Smooth muscle cell (in vitro differentiated cells): ENCODE measurements around the gene PVRIG. TPM values are rescaled to one million over a fixed set of nuclear protein-coding genes. Genes with fewer than 3 reads are reported as not detected.

Source experiments
- DNase-seq: peaks from one replicate; lab custom pipeline; 2025; ENCODE audit not compliant: unreplicated experiment; lab: John Stamatoyannopoulos, UW
- H2AFZ ChIP-seq: fragments of 200-600 bp; sonication (generic); 2 replicates; pipeline ENCODE4 v1.6.0; 2016; ENCODE audit warnings: antibody characterized with exemption, low read depth, mild to moderate bottlenecking
- H3F3A ChIP-seq: fragments of 200-600 bp; sonication (generic); 2 replicates; pipeline ENCODE4 v1.6.0; 2017; ENCODE audit warnings: antibody characterized with exemption, low read depth
- H3K27ac ChIP-seq: fragments of 200-600 bp; sonication (generic); 2 replicates; pipeline ENCODE4 v1.5.1; 2016; ENCODE audit warnings: low read depth, mild to moderate bottlenecking
- H3K27me3 ChIP-seq: fragments of 200-600 bp; sonication (generic); 2 replicates; pipeline ENCODE4 v1.6.1; 2016; ENCODE audit warnings: low read depth, mild to moderate bottlenecking
- H3K36me3 ChIP-seq: fragments of 200-600 bp; sonication (generic); 2 replicates; pipeline ENCODE4 v1.5.1; 2016; ENCODE audit warnings: low read depth
- H3K4me1 ChIP-seq: fragments of 200-600 bp; sonication (generic); 2 replicates; pipeline ENCODE4 v1.5.1; 2016; ENCODE audit warnings: low read depth
- H3K4me2 ChIP-seq: fragments of 200-600 bp; sonication (generic); 2 replicates; pipeline ENCODE4 v1.6.0; 2016; ENCODE audit warnings: mild to moderate bottlenecking
- H3K4me3 ChIP-seq: fragments of 200-600 bp; sonication (generic); 2 replicates; pipeline ENCODE4 v1.5.1; 2016; ENCODE audit warnings: mild to moderate bottlenecking
- H3K79me2 ChIP-seq: fragments of 200-600 bp; sonication (generic); 2 replicates; pipeline ENCODE4 v1.6.0; 2016; ENCODE audit warnings: low read depth, mild to moderate bottlenecking
- H3K9ac ChIP-seq: fragments of 200-600 bp; sonication (generic); 2 replicates; pipeline ENCODE4 v1.6.0; 2016; ENCODE audit warnings: low read depth
- H3K9me3 ChIP-seq: fragments of 200-600 bp; sonication (generic); replicated peaks from 2 replicates; pipeline ENCODE4 v1.5.1; 2016; ENCODE audit warnings: low read depth
- H4K20me1 ChIP-seq: fragments of 200-600 bp; sonication (generic); 2 replicates; pipeline ENCODE4 v1.6.0; 2016; ENCODE audit warnings: low read depth
- CTCF ChIP-seq: fragments of 200-600 bp; sonication (generic); IDR thresholded peaks from 2 replicates; pipeline ENCODE4 v1.5.1; 2017; ENCODE audit warnings: borderline replicate concordance, mild to moderate bottlenecking, antibody characterized with exemption; ENCODE audit not compliant: insufficient read depth, poor library complexity, severe bottlenecking
- WGBS: methylation state at CpG from one replicate; pipeline ENCODE4 v1.1.7; 2016; ENCODE audit warnings: low lambda C conversion rate; 5-methylcytosine and 5-hydroxymethylcytosine counted together
- polyA plus RNA-seq: library from polyadenylated mRNA; unstranded; fragments of >200 nt; fragmentation: Nextera tagmentation; extraction: Ambion mirVana; gene quantifications from 2 replicates; pipeline ENCODE4 v1.2.1, GENCODE V29; 2016
- total RNA-seq: library from RNA; depleted of rRNA; stranded (reverse); fragments of >200 nt; gene quantifications from 2 replicates; pipeline ENCODE4 v1.2.3, GENCODE V29; 2014

The PVRIG gene
- total and polyA plus RNA-seq, 2 experiments from 2014 or later, result not detected

GRCh38 chr7:100209493-100209892 lies 10.3 kb upstream of the PVRIG start:
- H3K36me3 ChIP-seq, result no peaks in the 10 kb centered on the region
- H4K20me1 ChIP-seq, result no peaks in the 10 kb centered on the region
- H3K9me3 ChIP-seq, result no peaks in the 10 kb centered on the region
- TF ChIP-seq CTCF, result no peak
- WGBS, result 78% methylated on average over 6 of the region's 6 CpGs
- no peak overlapping the region for H3K27ac ChIP-seq
- H3K4me3 ChIP-seq, result no peak overlapping the region
- DNase-seq, result no peak
- H3K4me2 ChIP-seq, result no peak overlapping the region
- H3K9ac ChIP-seq, result no peak overlapping the region
- H3K27me3 ChIP-seq, result peaks cover 5% of the 10 kb centered on the region
- no peak overlapping the region for H2AFZ ChIP-seq
- H3K79me2 ChIP-seq, result no peaks in the 10 kb centered on the region
- H3K4me1 ChIP-seq, result no peaks in the 10 kb centered on the region
- no peaks in the 10 kb centered on the region for H3F3A ChIP-seq

DNA sequence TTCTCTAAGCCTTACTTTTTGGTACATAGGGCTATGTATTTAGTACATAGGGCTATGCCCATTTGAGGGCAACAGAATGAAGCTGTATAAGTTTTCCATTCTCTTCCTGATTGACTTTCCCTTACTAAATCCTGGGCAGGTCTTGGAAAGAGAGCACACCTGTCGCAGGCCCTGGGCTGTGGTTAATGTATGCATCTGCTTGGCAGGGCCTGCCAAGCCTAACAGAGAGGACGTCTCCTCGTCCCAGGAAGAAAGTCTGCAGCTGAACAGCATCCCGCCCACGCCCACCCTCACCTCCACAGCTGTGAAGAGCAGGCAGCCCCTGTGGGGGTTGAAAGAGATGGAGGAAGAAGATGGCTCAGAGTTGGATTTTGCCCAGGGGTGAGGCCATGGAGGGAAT lies 8.9 kb upstream of the PVRIG start:
- Histone ChIP-seq H3K4me3 (no peak overlapping the region), H3K9me3 (no peaks in the 10 kb centered on the region), H3F3A (no peaks in the 10 kb centered on the region)

DNA sequence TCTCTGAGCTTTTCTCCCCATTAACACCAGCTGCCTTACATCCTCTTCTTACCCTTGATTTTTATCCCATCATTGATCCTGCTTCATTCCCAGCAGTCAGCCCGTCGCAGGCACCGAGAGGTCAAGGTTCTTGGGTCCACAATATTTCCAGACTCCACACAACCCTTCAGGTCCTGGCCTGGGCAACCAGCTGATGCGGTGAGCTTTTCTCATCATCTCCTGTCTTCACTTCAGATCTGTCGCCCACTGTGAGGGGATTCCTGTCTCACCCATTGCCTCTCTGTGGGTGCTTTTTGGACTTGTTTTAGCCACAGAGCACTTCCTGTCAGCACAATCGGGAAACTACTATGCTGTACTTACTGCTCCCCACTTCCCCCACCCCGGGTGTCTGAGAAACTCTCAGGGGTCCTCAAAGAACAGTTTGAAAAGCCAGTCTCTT lies 8.4 kb upstream of the PVRIG start:
- H3K27ac ChIP-seq, result no peak overlapping the region
- H3K4me2 ChIP-seq, result no peak overlapping the region
- H3K79me2 ChIP-seq, result no peaks in the 10 kb centered on the region
- H3F3A ChIP-seq, result no peaks in the 10 kb centered on the region
- no peak overlapping the region for H3K4me3 ChIP-seq
- H3K4me1 ChIP-seq, result no peaks in the 10 kb centered on the region
- H4K20me1 ChIP-seq, result no peaks in the 10 kb centered on the region
- no peaks in the 10 kb centered on the region for H3K9me3 ChIP-seq
- peaks cover 5% of the 10 kb centered on the region for H3K27me3 ChIP-seq
- H2AFZ ChIP-seq, result no peak overlapping the region
- H3K9ac ChIP-seq, result no peak overlapping the region
- 91% methylated on average over 7 of the region's 7 CpGs for WGBS
- H3K36me3 ChIP-seq, result no peaks in the 10 kb centered on the region
- no peak for DNase-seq
- TF ChIP-seq CTCF, result no peak

More for the DNA sequence above, 8.9 kb upstream of the PVRIG start:
- Histone ChIP-seq H3K4me2 (no peak overlapping the region), H3K79me2 (no peaks in the 10 kb centered on the region), H3K27ac (no peak overlapping the region), H3K36me3 (no peaks in the 10 kb centered on the region), H2AFZ (no peak overlapping the region), H3K4me1 (no peaks in the 10 kb centered on the region), H3K27me3 (peaks cover 5% of the 10 kb centered on the region), H3K9ac (no peak overlapping the region), H4K20me1 (no peaks in the 10 kb centered on the region)
- no peak for TF ChIP-seq CTCF
- DNase-seq, result no peak
- 86% methylated on average over 5 of the region's 5 CpGs for WGBS

DNA sequence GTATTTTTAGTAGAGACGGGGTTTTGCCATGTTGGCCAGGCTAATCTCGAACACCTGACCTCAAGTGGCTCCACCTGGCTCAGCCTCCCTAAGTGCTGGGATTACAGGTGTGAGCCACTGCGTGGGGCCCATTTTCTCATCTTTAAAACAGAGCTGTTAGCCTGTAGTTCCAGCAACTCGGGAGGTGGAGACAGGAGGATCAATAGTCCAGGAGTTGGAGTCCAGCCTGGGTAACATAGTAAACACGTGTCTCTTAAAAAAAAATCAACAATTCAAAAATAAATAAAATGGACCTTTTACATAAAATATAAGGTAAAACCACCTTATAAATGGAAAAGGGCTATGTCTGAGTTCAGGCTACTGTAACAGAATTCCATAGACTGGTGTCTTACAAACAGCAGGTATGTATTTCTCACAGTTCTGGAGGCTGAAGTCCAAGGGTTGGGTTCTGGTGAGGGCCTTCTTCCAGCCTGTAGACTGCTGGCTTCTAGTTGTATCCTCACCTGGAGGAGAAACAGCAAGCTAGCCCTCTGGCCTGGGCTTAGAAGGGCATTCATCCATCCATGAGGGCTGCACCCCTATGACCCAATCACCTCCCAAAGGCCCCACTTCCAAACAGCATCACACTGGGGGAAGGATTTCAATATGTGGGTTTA lies 7.0 kb upstream of the PVRIG start:
- Histone ChIP-seq H3K36me3 (no peaks in the 10 kb centered on the region), H2AFZ (no peak overlapping the region), H3K27ac (no peak overlapping the region), H3K27me3 (peaks cover 5% of the 10 kb centered on the region), H3K9me3 (no peaks in the 10 kb centered on the region), H3K9ac (no peak overlapping the region), H4K20me1 (no peaks in the 10 kb centered on the region), H3K4me1 (no peaks in the 10 kb centered on the region), H3K79me2 (no peaks in the 10 kb centered on the region), H3K4me2 (no peak overlapping the region), H3F3A (no peaks in the 10 kb centered on the region), H3K4me3 (no peak overlapping the region)
- WGBS, result 87% methylated on average over 5 of the region's 5 CpGs
- no peak for DNase-seq
- TF ChIP-seq CTCF, result no peak
